ENCODE results near the gene HSD17B11.
"Not testable (repeated sequence)": the region's sequence is repeated elsewhere in the genome, so short reads cannot be mapped to it uniquely, and the experiment has no call there.

HSD17B11 gene, protein sequence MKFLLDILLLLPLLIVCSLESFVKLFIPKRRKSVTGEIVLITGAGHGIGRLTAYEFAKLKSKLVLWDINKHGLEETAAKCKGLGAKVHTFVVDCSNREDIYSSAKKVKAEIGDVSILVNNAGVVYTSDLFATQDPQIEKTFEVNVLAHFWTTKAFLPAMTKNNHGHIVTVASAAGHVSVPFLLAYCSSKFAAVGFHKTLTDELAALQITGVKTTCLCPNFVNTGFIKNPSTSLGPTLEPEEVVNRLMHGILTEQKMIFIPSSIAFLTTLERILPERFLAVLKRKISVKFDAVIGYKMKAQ

DNA sequence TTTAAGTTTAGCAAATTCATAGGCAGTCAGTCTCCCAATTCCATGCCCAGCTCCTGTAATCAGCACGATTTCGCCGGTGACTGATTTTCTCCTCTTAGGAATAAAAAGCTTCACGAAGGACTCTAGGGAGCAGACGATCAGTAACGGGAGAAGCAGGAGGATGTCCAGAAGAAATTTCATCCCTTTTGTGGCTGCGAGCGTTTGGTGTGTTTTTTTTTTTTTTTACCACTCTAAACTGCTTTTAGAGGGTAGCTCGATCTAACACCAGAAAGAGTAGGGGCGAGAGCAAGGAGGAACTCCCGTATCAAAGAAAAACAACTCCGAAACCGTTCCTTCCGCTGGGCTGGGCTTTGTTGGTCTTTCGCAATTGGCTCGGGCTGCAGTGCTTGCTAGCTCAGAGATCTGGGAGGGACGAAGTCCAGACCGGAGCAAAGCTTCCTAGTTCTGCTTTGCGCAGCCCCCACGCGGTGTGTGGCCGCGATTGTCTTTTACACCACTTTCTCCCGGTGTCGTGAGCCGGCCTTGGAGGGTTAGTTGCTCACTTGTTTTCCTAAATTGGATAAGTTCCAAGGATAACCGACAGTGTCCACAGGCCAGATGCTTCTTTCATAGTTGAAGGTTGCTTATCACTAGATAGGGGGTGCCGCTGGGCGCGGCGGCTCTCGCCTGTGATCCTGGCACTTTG lies at the start of gene HSD17B11:
TSS of gene HSD17B11 (minus strand) at position 298 of the 685 bp plus-strand sequence. CDS start at position 180, 118 bp downstream.
- peak; percentile 59 to 70 (median 62) for DNase-seq (ENCODE audit: low read depth in 3 of 3)

DNA sequence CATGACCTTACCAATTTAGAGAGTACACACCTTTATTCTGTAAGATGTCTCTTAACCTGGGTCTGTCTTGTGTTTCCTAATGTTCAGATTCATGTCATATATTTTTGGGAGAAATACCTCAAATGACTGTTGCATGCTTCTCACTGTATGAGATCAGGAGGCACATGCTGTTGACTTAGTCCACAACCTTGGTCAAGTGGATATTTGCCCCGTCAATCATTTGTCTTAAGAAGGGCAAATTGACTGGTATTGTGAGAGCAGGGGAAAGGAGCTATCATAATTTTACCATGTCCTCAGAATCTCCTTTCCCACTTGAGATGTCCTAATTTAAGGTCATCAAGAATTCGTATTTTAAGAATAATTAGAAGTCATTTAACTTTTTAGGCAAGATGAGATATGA lies 42.4 kb upstream of the HSD17B11 start:
- no peak for DNase-seq (ENCODE audit: low read depth in 3 of 3)

DNA sequence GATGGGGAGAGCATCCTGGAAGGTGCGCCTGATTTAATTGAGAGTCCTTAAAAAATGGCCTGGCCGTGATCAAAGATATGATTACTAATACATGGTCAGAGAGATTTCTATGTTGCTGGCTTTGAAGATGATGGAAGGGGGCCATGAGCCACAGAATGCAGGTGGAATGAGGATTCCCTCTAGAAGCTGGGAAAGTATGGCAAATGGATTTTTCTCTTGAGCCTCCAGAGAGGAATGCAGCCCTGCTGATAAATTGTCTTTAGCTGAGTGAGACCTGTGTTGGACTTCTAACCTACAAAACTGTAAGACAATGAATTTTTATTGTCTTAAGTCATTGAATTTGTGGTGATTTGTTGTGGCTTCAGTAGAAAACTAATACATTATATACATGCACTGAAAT lies 39.0 kb upstream of the HSD17B11 start:
- no peak for DNase-seq (ENCODE audit: low read depth in 3 of 3)

DNA sequence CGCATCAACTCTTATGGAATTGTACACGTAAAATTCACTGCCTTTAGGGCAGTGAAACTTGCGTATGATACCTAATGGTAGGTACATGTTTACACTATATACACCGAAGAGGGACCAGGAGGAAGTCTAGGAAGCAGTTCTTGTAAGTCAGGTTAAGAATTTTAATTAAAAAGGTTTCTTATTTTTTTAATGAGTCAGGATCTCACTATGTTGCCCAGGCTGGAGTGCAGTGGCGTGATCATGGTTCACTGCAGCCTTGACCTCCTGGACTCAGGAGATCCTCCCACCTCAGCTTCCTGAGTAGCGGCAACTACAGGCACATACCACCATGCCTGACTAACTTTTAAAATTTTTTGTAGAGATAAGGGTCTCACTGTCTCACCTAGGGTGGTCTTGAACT lies 38.0 kb upstream of the HSD17B11 start:
- no peak for DNase-seq (ENCODE audit: low read depth in 3 of 3)

DNA sequence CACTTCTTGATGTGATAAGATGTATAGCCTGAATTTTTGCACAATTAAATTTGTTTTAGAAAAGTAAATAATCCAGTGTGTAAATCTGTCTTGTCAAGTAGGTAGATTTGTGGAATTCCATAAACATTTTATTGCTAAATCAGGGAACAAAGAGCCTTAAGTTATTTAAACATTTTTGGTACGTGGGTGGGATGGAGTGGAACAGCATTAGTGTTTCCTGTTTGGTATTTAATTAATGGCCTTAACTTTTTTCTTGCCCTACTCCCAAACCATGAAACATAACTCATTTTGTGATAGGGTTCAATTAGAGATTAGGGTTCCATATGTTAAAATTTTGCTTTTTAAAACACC lies 36.5 kb upstream of the HSD17B11 start:
- DNase-seq (ENCODE audit: low read depth in 3 of 3): no peak

DNA sequence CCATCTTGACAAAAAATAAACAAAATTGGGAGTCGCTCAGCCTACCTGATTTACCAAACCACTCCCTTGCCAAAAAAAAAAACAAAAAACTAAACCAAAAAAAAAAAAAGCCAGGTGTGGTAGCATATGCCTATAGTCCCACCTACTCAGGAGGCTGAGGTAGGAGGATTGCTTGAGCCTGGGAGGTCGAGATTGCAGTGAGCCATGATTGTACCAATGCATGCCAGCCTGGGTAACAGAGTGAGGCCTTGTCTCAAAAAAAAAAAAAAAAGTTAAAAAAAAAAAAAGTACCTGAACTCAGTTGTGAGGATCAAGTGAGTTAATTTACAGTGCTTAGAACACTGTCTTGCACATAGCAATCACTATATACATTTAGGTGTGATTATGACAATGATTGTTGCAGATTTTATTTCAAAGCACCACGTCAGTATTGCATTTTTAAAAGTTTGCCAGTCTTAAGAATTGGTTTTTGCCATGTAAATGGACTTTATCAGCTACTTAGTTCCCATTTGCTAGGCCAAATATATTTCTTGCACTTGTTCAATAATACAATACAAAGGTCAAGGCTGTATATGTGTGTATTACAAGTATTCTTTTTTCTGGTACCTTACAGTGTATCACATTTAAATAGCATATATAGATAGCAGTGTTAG lies 36.0 kb upstream of the HSD17B11 start:
- DNase-seq (ENCODE audit: low read depth in 3 of 3): no peak

DNA sequence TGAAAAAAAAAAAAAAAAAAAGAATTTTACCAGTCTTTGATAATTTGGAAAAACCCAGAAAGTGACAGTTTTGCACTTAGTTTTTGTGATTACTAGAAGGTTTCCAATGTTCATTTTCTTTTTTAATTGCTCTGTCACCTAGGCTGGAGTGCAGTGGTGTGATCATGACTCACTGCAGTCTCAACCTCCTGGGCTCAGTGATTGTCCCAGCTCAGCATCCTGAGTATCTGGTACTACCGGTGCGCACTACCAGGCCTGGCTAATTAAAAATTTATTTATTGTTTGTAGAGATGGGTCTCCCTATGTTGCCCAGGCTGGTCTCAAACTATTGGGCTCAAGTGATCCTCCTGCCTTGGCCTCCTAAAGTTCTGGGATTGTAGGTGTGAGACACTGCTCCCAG lies 34.7 kb upstream of the HSD17B11 start:
- no peak for DNase-seq (ENCODE audit: low read depth in 3 of 3)

DNA sequence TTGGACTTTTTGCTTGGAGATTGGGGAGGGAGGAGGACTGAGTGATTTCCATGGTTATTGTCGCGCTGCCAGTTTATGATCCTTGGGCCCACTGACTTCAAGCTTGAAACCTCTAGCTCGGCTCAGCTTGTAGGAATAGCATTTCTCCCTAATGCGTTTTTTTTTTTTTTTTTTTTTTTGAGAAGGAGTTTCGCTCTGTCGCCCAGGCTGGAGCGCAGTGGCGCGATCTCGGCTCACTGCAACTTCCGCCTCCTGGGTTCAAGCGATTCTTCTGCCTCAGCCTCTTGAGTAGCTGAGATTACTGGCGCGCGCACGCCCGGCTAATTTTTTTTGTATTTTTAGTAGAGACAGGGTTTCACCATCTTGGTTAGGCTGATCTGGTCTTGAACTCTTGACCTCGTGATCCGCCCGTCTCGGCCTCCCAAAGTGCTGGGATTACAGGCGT lies 33.1 kb upstream of the HSD17B11 start:
- DNase-seq (ENCODE audit: low read depth in 3 of 3): not testable (repeated sequence)

DNA sequence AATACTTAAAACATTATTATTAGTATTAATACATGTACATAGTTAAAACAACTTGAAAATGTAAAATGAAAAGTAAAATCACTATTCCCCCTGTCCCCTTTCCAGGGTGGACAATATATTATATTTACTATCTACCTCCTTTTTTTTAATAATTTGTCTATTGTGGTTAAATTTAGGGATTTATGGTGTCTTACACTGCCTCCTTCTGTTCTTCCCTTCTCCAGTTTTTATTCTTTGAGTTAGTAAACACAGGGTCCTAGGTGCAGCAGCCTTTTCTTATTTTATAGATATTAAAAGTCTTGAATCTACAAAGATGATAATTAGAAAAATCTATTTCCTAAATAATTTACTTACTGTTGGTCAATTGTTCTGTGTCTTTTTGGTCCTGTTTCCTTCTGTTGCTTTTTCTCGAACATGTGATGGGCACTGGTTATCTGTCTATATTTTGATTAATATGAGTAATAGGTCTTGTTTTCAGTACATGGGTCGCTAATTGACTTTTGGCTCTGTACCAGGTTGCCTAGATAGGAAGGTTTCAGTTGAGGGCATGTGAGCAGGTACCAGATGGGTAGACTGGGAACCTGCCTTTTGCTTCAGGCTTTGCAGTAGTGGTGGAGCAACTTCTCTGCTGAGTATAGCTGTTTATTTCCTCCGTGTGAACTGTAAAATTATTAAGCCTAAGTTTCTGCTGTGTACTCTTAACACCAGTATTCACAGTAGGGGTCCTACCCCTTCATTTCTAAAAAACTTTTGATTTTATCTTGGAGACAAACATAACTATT lies 32.5 kb upstream of the HSD17B11 start:
- DNase-seq (ENCODE audit: low read depth in 3 of 3): no peak

DNA sequence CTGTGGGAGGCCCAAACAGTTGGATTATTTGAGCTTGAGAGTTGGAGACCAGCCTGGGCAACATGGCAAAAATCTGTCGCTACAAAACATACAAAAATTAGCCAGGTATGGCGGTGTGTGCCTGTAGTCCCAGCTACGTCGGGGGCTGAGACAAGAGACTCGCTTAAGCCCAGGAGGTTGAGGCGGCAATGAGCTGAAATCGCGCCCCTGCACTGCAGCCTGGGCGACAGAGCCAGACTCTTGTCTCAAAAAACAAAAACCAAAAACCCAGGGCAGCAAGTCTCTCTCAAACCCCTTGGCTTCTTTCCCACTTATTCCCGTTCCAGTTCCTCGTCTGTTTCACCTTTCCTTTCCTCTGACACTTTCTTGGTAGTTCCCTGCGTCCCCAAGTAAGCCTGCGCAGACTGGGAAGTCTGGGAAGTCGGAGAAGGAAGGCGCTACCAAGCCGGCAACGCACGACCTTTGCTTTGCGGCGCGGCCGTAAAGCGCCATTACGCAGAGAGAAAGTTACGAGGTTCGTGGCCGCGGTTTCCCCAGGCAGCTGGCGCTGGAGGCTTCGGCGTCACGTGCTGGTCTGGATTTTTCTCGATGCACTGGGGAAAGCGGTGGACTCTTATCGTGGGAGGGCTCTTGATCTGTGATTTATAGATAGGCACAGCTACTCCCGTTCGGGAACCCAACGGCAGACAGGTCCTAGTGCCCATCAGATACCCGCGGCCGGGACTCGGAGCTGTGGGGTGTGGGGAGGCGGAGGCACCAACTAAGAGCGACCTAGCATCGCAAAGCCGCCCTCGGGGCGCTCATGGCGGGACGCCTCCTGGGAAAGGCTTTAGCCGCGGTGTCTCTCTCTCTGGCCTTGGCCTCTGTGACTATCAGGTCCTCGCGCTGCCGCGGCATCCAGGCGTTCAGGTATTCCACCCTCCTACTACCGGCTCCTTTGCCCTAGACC lies 31.4 kb upstream of the HSD17B11 start, which contains the start of gene NUDT9:
TSS of gene NUDT9 (plus strand) at position 470 of the 949 bp plus-strand sequence. CDS start at position 803, 333 bp downstream.
- DNase-seq (ENCODE audit: low read depth in 3 of 3): peak; percentile 67 to 78 (median 77)

DNA sequence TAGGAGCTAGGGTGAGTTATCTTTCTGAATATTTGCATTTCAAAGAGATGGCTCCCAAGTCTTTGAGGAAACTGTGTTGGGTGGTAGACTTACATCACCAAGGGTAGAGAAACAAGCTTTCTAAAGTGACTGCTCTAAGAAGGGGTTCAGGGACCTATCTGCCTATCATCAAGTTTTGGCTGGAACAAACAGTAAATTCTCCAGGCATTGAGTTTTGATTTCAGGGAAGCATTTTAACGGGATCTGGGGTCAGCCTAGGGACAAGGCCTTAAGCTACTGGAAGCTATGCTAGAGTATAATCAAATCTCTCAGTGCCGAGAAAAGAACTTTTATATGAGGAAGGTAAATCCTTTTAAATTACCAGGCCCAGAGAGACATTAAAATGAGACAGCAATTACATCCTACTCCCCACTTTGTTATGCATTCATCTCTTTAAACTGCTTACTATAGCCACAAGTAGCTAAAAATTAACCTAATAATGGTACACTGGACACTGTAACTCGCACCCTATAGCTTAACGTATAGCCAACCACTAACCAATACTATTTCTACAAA lies 29.4 kb upstream of the HSD17B11 start:
- DNase-seq (ENCODE audit: low read depth in 3 of 3): no peak

DNA sequence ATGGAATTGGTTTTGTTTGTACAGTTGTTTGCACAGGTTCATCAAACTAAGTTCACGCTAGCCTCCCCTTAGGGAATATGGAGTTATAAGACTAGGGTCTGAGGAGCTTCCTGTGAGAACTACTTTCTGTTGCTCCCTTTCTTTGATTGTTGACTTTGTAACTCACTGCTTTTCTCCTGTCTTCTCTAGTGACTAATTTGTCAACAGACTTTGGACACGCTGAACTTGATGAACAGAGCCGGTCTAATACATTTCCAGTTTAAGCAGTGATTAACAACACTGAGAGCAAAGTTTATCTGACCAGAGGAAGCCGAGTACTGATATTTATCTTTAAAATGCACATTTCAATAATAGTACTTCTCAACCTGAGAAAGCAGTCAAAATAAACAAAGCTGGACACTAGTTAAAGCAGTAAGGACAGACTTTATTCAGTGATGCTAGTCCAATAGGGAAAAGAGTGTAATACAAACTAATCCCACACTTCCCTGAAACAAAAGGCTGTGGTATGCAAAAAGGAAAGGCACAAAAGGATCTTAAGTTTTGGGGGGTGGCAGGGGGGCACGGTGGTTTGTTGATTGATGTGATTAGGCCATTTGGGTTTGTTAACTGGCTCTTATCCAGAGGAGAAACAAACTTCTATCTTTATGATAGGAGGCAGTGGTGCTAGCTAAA lies 28.7 kb upstream of the HSD17B11 start:
- DNase-seq (ENCODE audit: low read depth in 3 of 3): no peak

DNA sequence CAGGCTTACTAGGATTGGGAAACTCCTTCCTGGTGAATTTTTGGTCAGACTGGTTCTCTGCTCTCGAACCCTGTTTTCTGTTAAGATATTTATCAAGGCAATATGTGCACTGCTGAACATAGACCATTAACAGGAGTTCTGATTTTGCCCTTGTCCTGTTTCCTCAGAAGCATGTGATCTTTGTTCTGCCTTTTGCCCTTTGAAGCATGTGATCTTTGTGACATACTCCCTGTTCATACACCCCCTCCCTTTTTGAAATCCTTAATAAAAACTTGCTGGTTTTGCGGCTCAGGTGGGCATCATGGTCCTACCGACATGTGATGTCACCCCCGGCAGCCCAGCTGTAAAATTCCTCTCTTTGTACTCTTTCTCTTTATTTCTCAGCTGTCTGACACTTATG lies 27.4 kb upstream of the HSD17B11 start:
- not testable (repeated sequence) for DNase-seq (ENCODE audit: low read depth in 3 of 3)

DNA sequence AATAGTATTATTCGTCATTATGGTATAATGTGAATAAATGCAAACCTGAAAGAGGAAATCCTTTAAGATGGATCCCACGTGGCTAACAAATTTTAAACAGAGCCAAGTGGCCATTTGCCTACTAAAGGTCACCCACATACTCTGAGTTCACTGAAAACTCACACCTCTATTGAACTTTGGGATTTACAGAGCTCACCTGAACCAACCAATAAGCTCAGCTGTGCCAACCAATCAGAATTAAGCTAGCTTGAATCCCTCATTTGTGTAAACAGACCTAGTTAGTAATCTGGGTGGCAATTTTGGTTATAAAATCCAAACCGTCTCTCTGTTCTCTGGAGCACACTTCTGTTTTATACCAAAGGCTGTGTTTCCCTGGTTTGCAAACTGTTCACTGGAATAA lies 26.0 kb upstream of the HSD17B11 start:
- DNase-seq (ENCODE audit: low read depth in 3 of 3): no peak

DNA sequence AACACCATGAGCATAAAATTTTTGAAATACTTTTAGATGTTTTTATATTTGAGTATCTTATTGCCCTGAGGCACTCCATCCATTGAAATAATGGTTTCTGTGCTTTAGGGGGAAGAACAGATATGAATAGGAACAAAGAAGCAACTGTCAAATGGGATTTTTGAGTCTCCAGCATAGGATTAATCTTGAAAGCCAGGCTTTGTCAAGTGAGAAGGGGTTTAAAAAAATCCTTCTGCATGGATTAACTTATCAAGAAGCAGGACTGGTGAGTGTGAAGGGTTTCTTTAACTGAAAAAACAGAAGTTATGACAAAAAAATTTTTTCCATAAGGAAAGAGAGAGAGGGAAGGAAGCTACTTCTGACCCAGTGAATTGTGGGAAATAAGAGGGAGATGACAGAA lies 23.8 kb upstream of the HSD17B11 start:
- no peak for DNase-seq (ENCODE audit: low read depth in 3 of 3)

DNA sequence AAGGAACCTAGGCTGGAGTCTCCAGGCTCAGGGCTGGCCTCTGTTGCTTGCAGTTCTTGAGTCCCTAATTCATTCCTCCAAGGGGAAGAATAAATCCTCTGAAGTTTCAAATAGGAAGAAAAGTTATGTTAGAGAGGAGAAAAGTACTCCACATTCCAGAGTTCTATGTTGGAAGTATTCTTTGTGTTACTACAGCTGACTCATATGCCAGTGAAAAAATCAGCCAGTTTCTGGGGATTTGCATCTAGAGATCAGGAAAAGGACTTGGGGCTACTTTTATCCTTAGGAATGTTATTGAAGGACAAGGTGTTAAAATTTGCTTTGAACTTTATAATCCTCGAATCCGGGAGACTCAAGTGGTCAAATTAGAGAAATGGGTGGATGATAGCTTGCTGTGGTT lies 19.7 kb upstream of the HSD17B11 start:
- no peak for DNase-seq (ENCODE audit: low read depth in 3 of 3)

DNA sequence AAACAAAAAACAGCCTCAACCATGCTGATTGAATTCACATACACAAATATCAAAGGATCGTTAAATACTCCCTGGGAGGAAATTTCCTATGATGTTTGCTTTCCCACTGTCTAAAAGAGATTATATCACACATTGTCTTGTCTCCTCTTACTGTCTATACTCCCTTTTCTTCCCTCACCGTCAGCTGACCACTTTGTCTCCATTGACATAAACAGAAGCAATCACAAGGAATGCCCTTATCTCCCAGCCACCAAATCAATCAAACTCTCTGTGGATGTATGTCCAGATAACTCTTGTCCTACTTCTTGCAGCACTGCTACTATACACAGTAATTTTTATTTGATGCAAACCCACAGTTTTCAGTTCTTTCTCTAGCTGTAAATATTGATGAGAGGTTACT lies 19.2 kb upstream of the HSD17B11 start:
- no peak for DNase-seq (ENCODE audit: low read depth in 3 of 3)

DNA sequence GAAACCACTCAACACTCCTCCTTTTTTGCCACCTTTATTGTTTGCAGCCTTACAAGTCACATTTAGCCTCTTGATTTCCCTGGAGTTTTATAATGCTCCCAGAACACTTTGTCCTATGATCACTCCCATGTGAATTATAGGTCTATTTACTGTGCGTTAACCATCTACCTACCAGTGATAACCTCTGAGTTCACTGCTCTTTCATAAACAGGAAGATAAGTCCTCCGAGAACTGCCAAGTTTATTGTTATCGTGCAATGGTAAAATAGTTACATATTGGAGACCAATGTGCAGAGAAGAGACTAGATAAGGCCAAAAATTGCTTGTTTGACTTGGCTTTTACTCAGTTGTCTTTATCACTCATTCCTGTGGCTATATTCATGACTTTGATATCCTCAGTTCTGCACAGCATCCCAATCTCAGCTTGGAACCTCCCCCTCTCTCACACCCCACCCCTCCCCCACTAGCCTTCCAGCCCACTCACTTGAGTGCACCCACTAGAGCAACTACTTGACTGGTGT lies 18.5 kb upstream of the HSD17B11 start:
- no peak for DNase-seq (ENCODE audit: low read depth in 3 of 3)

DNA sequence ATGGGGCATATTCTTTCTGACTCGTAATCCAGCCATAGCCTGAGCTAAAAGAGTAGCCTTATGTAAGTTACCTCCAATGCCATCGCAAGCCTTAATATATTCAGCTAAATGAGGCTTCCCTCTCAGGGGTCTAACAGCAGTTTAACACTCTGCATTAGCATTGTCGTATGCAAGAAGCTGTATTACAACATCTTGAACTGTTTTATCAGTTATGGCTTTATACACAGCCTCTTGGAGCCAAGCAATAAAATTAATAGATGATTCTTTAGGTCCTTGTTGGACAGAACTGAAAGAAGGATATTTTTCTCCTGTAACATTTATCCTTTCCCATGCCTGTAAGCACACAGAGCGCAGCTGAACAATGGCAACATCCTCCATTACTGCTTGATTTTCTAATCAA lies 15.9 kb upstream of the HSD17B11 start:
- not testable (repeated sequence) for DNase-seq (ENCODE audit: low read depth in 3 of 3)

DNA sequence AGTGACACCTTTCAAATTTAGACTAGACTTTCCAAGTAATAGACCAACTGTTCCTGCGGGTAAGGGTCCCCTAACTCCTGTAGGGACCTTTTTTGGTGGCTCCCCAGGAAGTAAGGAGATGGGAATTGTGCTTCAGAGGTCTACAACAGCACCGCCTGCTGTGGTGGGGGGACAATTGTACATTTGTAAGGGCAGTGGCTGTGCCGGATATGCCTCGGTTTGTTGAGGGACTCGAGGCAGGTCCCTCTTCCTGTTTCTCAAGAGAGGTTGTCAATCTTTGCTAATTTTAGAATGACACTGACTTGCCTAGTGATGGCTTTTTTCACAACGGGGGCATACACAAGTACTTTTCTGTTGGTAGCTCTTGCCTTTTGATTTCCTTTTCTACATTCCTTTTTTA lies 15.5 kb upstream of the HSD17B11 start:
- no peak for DNase-seq (ENCODE audit: low read depth in 3 of 3)
